ENCODE measurements around the gene CHST8. TPM values are rescaled to one million over a fixed set of nuclear protein-coding genes. Genes with fewer than 3 reads are reported as not detected.

CHST8 gene
- total RNA-seq, 1 experiment from 2014 or later: 33.5 TPM

- POLR2A ChIA-PET: no interaction called here
- Mint-ChIP-seq H3K4me3 (no peak overlapping the region), H3K36me3 (no peaks in the 10 kb centered on the region)
Measured at GRCh38 chr19:33686687-33687480, 65.1 kb downstream of the CHST8 start.

GRCh38 chr19:33687481-33688170 lies 65.9 kb downstream of the CHST8 start:
- Mint-ChIP-seq H3K36me3 (no peaks in the 10 kb centered on the region), H3K4me1 (peaks cover 12% of the 10 kb centered on the region), H3K27me3 (ENCODE audit: low read depth) (no peaks in the 10 kb centered on the region; the same call in 1 of the 2 replicates), H3K4me3 (no peak overlapping the region), H3K27ac (no peak overlapping the region), H3K9me3 (no peaks in the 10 kb centered on the region)
- TF ChIP-seq OVOL2 (CRISPR knock-in tag; IDR thresholded peaks at IDR 0.05; ENCODE audit: borderline replicate concordance): no peak
- no peak for TF ChIP-seq HMGA2 (CRISPR knock-in tag; IDR thresholded peaks at IDR 0.05)
- TF ChIP-seq SP1 (CRISPR knock-in tag; conservative IDR thresholded peaks at IDR 0.05): no peak
- no peak for TF ChIP-seq ZNF232 (CRISPR knock-in tag; IDR thresholded peaks at IDR 0.05)
- no peak for TF ChIP-seq CBFB (CRISPR knock-in tag; IDR thresholded peaks at IDR 0.05; ENCODE audit: low read depth)
- TF ChIP-seq E2F5 (CRISPR knock-in tag; IDR thresholded peaks at IDR 0.05): no peak
- TF ChIP-seq ZNF423 (CRISPR knock-in tag; IDR thresholded peaks at IDR 0.05): no peak
- no peak for TF ChIP-seq TCF7 (CRISPR knock-in tag; IDR thresholded peaks at IDR 0.05; ENCODE audit: low read depth)
- TF ChIP-seq TP53 (CRISPR knock-in tag; IDR thresholded peaks at IDR 0.05): no peak
- TF ChIP-seq ZNF121 (CRISPR knock-in tag; IDR thresholded peaks at IDR 0.05): no peak
- TF ChIP-seq RORB (CRISPR knock-in tag; IDR thresholded peaks at IDR 0.05): no peak
- no peak for TF ChIP-seq FOXK1 (CRISPR knock-in tag; IDR thresholded peaks at IDR 0.05)
- no peak for TF ChIP-seq GABPB1 (CRISPR knock-in tag; IDR thresholded peaks at IDR 0.05)
- TF ChIP-seq CREB1 (CRISPR knock-in tag; IDR thresholded peaks at IDR 0.05): no peak
- ChIA-PET CTCF (interaction anchor here (1.2 to 2.2 kb wide), 4 partner anchors 12 to 271 kb away, joined by 3 to 5 read pairs (median 5); no protein-coding TSS in a partner anchor), POLR2A (no interaction called here)
- DNase-seq (ENCODE audit: low spot score) (no peak), ATAC-seq (no peak)

More at GRCh38 chr19:33686687-33687480, 65.1 kb downstream of the CHST8 start:
- Mint-ChIP-seq H3K27me3 (ENCODE audit: low read depth) (no peaks in the 10 kb centered on the region; the same call in 1 of the 2 replicates), H3K9me3 (no peaks in the 10 kb centered on the region), H3K4me1 (peaks cover 12% of the 10 kb centered on the region), H3K27ac (no peak overlapping the region; the same call in 1 of the 2 replicates)
- no peak for TF ChIP-seq NR1H2 (CRISPR knock-in tag; IDR thresholded peaks at IDR 0.05)
- TF ChIP-seq USF2 (CRISPR knock-in tag; IDR thresholded peaks at IDR 0.05): no peak
- TF ChIP-seq, protein P1, sequence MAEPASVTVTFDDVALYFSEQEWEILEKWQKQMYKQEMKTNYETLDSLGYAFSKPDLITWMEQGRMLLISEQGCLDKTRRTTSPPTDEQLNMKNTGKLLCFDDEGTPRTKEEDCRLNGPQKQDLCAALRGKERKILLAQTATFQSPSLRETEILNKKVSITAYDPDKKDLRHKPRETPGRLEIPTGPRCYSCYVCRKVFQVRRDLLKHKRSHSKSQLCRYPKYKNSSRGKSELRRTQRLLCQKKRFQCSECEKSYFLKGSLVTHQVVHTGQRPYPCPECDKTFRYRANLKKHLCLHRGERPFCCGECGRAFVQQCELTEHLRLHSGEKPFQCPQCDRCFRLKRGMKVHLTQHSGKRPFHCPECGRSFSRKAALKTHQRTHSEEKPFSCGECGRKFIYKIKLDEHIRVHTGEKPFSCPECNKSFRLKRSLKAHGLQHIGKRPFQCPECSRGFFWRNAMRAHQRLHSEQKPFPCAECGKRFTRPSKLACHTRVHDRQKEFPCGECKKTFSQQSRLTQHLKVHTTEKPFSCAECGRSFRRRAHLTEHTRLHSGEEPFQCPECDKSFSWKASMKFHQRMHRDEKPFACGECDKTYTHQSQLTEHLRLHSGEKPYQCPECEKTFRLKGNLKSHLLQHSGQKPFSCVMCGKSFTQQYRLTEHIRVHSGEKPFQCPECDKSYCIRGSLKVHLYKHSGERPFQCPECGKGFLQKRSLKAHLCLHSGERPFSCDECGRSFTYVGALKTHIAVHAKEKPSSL (CRISPR knock-in tag; conservative IDR thresholded peaks at IDR 0.05): no peak
- TF ChIP-seq SOX15 (CRISPR knock-in tag; IDR thresholded peaks at IDR 0.05): no peak
- TF ChIP-seq ZNF423 (CRISPR knock-in tag; IDR thresholded peaks at IDR 0.05): no peak
- no peak for TF ChIP-seq TEAD1 (CRISPR knock-in tag; IDR thresholded peaks at IDR 0.05)
- ATAC-seq (no peak), DNase-seq (ENCODE audit: low spot score) (no peak)
- CTCF ChIA-PET: interaction anchor here (0.5 to 2.2 kb wide), 7 partner anchors 11 to 271 kb away, joined by 3 to 5 read pairs (median 3); no protein-coding TSS in a partner anchor

All from WTC11 (cell line).